ENCODE data around the gene C21orf58.

Gene C21orf58

GRCh38 chr21:46322351-46323226 lies 1.1 kb downstream of the C21orf58 start:
- peak; percentile 7 for DNase-seq (ENCODE audit: low spot score)
- TF ChIP-seq CTCF (IDR thresholded peaks at IDR 0.05; ENCODE audit: extremely low read depth, missing control alignments) = no peak

- no peak for TF ChIP-seq CTCF (IDR thresholded peaks at IDR 0.05; ENCODE audit: extremely low read depth, missing control alignments)
- DNase-seq (ENCODE audit: low spot score) = no peak
Measured at GRCh38 chr21:46320331-46320801, 3.3 kb downstream of the C21orf58 start.

GRCh38 chr21:46319186-46319585 lies 4.5 kb downstream of the C21orf58 start:
- no peak for TF ChIP-seq CTCF (IDR thresholded peaks at IDR 0.05; ENCODE audit: extremely low read depth, missing control alignments)
- DNase-seq (ENCODE audit: low spot score) = no peak

- TF ChIP-seq CTCF (IDR thresholded peaks at IDR 0.05; ENCODE audit: extremely low read depth, missing control alignments) = no peak
- DNase-seq (ENCODE audit: low spot score) = no peak
Measured at GRCh38 chr21:46318464-46318845, 5.2 kb downstream of the C21orf58 start.

GRCh38 chr21:46317710-46318463 lies 5.8 kb downstream of the C21orf58 start:
- no peak for TF ChIP-seq CTCF (IDR thresholded peaks at IDR 0.05; ENCODE audit: extremely low read depth, missing control alignments)
- no peak for DNase-seq (ENCODE audit: low spot score)

- TF ChIP-seq CTCF (IDR thresholded peaks at IDR 0.05; ENCODE audit: extremely low read depth, missing control alignments) = no peak
- no peak for DNase-seq (ENCODE audit: low spot score)
Measured at GRCh38 chr21:46316708-46317324, 6.9 kb downstream of the C21orf58 start.
